NCI-H2029 (cell line): ENCODE measurements around the gene STRIP2.
"Not testable (repeated sequence)": the region's sequence is repeated elsewhere in the genome, so short reads cannot be mapped to it uniquely, and the experiment has no call there.

Source experiments
- DNase-seq: peaks from one replicate; lab custom pipeline; 2025; lab: John Stamatoyannopoulos, UW

The STRIP2 gene

GRCh38 chr7:129530795-129531391, 96.7 kb downstream of the STRIP2 start:
- no peak for DNase-seq

GRCh38 chr7:129531721-129532120, 97.5 kb downstream of the STRIP2 start:
- no peak for DNase-seq

DNA sequence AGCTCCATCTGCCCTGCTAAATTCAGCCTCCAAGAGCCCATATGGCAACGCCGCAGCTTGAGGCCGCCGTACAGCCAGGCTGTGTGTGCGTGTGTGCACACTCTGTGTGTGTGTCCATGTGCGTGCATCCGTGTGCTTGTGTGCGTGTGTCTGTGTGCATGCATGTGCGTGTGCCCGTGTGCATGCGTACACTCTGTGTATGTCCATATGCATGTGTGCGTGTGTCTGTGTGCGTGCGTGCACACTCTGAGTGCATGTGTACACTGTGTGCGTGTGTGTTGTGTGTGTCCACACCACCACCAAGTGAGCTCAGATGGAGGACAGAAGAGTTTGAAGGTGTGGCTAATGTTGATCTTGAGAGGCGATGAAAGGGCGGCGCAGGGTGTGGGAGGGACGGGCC, 98.1 kb downstream of the STRIP2 start:
- DNase-seq = no peak

GRCh38 chr7:129534558-129535274, 100.5 kb downstream of the STRIP2 start:
- DNase-seq = not testable (repeated sequence)

DNA sequence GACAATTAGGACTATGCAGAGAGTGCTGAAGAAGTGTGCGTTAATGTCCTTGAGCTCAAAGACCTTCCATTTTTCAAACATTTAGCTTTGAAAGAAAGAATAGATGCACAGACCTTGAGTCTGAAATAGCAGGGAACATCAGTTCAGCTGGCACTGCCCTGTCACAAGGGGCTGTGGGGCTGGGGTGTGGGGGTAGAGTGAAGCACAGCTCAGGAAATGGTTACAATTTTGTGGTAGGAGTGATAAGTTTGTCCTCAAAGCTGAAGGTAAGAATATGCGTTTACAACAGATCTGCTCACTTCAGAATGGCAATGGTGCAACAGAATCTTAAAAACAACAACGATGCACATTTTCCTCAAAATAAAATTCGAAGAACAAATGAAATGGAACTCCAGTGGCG, 101.7 kb downstream of the STRIP2 start:
- DNase-seq = no peak

GRCh38 chr7:129536323-129536722, 102.1 kb downstream of the STRIP2 start:
- DNase-seq = no peak
